HL-60/S4 treated with phorbol 12-myristate 13-acetate at 8.2 ng/mL for 4 days and 3 days (cell line): ENCODE measurements around the gene TBL1X.

Experiments used
- in situ Hi-C: fragments of 300-500 bp; cut with MboI; formaldehyde crosslinking; loops from 2 replicates; pipeline ENCODE4 v1.15.0; 2022; ENCODE audit warnings: low sequenced_read_pairs

TBL1X gene

DNA sequence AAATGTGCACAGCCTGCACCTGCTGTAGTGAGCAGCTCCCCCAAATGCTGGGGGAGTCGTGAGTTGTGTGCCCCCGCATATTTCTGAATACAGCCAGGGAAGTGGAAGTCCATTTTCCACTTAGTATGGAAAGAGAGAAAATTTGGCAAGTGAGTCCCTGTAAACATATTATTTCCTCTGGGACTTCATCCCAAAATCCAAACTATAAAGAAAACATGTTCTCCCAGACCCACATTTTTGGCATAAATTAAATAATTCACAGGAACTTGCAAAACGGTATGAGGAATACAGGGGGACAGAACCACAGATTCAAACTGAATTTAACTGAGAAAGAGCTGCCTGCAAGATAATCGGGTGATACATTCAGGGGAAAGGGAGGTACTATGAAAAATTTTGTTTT is 193.6 kb downstream of the TBL1X start:
- in situ Hi-C loops = no loop called here

DNA sequence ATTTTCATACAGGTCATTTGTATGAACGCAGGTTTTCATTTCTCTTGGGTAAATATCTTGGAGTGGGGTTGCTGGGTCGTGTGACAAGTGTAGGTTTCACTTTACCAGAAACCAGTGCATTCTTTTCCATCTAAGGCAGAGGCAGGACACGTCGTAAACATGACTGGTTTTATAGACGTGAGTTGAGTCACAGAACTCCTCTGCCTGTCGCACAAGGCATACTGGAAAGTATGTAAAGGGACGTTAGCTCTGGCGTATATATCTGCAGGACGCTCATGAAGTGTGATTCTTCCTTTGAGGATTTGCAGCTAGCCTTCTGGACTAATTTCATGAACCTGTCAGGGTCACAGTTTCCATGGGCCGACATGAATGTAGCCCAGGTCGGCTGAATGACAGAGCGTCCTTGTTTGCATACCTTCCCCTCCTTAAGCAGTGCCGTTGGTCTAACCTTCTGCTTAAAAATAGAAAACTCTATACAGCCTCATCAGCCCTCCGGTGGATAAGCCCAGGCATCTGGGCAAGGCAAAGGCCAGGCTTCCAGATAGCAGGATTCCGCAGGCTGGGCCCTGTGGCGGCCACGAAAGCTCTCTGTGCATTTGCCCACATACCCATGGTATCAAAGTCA is 194.8 kb downstream of the TBL1X start:
- in situ Hi-C loops = no loop called here

DNA sequence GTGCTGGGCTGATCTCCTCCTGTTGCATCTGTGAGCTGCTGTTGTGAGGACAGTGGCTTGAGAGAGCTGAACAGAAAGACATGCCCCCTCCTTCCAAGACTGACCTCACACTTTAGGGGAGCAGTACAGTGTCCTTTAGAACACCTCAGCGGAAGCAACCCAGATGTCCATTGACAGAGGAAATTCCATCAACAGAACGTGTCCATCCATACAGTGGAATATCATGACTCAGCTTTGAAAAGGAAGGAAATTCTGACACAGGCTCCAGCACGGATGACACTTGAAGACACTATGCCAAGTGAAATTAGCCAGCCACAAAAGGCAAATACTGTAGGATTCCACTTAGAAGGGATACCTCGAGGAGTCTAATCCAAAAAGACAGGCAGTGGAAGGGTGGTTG is 197.3 kb downstream of the TBL1X start:
- in situ Hi-C loops = no loop called here

DNA sequence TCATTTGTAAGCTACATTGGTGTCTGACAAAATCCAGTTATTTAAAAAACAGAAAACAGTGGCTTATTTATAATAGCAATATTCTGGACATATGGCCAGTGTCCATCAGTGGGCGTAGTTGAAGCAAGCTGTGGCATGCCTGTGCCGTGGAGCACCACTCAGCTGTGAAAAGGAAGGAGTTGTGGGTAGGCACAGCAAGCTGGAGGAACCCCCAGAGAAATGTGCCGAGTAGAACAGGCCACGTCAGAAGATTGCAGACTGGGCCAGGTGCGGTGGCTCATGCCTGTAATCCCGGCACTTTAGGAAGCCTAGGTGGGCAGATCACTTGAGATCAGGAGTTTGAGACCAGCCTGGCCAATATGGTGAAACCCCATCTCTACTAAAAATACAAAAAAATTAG is 198.4 kb downstream of the TBL1X start:
- in situ Hi-C loops = no loop called here

GRCh38 chrX:9664224-9664623 is 199.4 kb downstream of the TBL1X start:
- in situ Hi-C loops = no loop called here

DNA sequence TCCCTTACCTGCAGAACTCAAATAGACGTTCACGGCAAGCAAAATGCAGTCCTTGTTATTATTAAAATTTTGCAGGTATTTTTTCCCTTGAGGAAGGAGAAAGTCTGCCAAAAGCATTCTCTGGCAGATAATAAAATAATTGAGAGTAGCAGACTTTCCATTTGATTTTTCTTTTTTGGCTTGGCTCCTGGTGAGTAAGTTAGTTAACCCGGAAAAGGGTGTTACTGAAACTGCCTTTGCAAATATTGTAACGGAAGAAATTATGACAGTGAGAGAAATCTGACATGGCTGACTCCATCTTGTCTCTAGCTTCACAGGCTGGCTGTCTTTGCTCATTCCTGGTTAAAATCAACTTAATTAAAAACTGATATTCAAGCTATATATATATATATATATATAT is 200.3 kb downstream of the TBL1X start:
- in situ Hi-C loops = no loop called here

GRCh38 chrX:9668537-9668936 is 203.7 kb downstream of the TBL1X start:
- in situ Hi-C loops = no loop called here

DNA sequence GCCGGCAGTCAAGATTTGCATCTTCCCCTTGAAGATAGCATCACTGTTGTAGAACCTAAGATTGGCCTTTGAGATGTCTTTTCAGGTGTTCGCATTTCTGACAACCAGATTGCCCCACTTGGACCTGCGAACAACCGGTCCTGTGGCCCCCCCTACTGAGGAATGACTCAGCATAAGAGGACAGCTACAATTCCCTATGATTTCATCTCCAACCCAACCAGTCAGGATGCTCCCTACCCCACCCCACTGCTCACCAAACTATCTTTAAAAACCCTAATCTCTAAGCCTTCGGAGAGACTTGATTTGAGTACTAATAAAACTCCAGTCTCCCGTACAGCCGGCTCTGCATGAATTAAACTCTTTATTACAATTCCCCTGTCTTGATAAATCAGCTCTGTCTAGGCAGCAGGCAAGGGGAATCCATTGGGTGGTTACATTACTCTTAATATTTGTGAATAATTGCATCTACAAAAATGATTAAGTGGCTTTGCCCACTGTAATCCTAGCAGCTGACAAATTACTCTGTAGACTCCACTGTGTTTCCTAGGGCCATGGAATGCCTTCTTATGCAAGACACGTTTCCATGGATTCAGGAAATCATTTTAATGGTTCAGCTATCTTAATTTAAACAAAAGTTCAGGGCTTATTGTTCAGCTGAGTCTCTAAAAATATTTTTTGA is 205.4 kb downstream of the TBL1X start:
- in situ Hi-C loops = no loop called here

DNA sequence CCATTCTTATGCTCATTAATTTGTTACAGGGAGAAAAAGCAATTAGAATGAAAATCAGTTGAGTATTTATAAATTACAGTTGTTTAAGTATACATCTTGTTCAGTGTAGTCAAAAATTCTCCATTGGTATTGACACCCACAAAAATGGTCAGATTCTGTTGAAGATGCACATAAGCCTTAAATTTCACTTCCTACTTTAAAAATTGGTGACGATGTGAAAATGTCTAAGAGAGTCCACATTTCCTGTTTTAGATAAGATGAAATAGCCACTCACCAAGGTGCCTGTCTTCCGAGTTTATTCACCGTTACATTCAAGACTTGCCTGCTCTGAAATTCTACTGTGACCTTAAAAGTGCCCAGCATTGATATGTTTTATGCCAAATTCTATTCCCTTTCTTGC is 207.1 kb downstream of the TBL1X start:
- in situ Hi-C loops = no loop called here

- in situ Hi-C loops = no loop called here
Measured at GRCh38 chrX:9676306-9676705, 211.4 kb downstream of the TBL1X start.

GRCh38 chrX:9676738-9677097 is 211.9 kb downstream of the TBL1X start:
- in situ Hi-C loops = no loop called here

DNA sequence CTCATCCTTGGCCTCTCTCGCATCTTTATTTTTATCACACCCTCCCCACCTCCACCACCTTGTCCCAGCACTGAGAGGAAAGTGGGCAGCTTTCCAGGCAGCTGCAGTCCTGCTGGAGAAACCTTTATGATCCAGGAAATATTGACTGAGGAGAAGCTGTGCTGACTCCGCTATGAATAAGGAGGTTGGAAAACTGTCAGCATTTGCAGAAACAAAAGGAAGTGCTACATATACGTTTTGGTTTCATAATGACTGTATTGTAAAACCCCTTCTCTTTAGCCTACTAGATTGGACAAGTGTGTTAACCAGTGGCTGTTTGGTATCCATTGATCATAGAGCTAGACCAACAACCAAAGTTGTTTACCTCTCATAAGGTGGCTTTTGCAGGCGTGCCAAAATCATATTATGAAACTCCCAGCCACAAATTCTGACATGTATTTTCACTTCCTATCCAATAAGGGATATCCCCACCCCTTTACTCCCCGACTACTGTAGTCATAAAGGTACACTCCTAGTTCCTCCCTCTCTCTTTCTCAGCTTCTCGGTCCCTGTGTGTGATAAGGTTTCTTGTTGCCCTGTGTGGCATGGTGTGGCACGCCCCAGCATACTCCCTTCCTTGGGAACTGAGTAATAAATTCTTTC is 212.4 kb downstream of the TBL1X start:
- in situ Hi-C loops = no loop called here

GRCh38 chrX:9678215-9678965 is 213.5 kb downstream of the TBL1X start:
- in situ Hi-C loops = no loop called here

DNA sequence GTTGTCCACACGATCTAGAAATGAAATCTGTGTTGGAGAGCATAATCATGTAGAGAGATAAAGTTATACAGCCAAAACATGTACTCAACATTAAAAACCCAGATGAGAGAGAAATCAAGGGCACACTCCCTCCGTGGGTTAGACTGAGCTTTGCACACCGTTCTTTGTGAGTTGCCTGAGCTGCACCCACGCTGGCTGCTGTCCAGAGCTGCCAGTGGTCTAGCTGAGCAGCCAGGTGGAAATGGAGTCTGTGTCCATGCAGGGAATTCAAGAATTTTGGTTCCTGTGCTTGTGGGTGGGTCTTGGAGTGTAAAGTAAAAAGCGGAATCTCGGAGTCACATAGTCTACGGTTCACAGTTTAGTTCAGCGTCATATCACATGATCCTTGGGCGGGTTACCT is 216.2 kb downstream of the TBL1X start:
- in situ Hi-C loops = no loop called here

- in situ Hi-C loops = no loop called here
Measured at GRCh38 chrX:9681422-9681821, 216.6 kb downstream of the TBL1X start.

DNA sequence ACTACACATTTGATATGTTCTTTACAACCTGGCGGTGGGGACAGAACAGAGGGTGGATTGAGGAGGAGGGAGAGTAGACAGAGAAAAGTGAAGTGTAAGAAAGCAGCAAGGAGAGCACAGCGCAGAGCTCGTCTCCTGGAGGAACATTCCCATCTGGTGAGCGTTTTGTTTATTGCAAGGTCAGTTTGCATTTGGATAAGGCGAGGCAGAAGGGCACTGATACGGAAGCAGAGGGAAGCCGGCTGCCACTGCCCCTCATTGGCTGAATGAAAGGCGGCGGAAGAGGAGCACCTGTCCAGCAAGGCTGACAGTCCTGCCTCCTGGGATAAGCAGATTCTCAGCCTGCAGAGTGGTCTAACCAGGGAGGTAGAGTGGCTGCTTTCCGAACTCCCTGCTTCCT is 217.6 kb downstream of the TBL1X start:
- in situ Hi-C loops = no loop called here

DNA sequence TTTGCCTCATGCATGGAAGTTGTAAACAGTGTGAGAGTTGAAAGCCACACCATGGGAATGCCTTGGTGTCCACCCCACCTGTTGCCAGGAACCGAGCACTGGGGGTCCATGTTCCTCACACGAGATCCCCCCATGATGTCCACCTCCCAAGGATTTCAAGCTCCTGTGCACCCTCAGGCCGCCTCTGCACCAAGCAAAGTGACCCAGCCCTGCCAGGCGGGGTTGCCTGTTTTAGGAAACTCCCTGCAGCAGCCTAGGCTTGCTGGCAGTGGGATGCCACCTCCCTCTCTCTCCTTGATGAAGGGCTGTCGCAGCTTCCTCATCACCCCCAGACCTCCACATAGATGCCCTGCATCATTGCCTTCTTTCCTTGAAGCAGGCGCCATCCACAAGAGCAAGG is 218.0 kb downstream of the TBL1X start:
- in situ Hi-C loops = no loop called here

DNA sequence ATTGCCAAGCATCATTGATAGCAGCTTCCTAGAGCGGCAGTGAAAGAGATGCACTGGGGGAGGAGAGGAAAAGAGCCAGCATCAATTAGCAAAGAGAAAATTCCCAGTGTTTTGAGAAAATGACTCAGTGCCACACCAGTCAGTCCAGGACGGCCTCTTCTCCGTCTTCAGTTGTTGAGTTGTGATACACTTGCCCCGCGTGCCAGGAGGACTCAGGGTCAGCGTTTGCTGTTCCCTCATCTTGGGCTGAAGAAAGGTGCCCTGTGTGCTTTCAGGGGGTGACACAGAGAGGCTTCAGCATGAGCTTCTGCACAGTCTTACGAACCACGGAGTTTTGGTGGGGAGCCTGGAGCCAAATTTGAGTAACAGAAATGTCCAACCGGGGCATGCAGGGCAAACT is 218.5 kb downstream of the TBL1X start:
- in situ Hi-C loops = no loop called here

GRCh38 chrX:9687899-9688298 is 223.0 kb downstream of the TBL1X start:
- in situ Hi-C loops = no loop called here

DNA sequence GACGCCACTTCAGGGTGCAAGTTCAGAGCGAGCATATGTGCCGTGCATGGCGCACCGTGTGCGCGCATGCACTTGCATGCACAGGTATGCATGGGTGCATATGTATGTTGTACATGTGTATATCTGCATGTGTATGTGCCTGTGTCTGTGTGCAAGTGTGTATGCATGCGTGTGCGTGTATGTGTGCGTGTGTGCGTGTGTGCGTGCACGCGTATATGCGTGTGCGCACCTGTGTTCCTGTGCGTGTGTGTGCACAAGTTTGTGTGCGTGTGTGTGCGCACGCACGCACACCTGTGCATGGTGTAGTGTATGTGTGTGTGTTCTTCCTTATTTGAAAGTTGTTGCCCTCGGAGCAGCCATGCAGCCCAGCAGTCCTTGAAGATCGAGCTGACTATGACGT is 224.0 kb downstream of the TBL1X start:
- in situ Hi-C loops = no loop called here

DNA sequence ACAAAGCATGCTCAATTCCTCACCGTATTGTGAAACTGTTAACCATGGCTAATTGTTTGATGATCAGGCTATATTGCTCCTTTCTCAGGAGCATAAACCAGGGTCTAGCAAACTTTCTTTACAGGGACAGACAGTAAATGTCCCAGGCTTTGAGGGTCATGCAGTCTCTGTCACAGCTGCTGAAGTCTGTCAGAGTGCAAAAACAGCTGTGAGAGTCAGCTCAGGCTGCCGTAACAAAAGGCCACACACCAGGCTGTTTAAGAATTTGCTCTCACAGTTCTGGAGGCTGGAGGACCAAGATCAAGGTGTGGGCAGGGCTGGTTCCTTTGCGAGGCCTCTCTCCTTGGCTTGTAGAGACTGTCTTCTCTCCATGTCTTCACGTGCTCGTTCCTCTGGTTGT is 225.2 kb downstream of the TBL1X start:
- in situ Hi-C loops = no loop called here
